GM23338 (cell line): ENCODE results near the gene BAAT.

Experiments used
- EZH2 ChIP-seq: fragments of 200-600 bp; sonication (generic); IDR thresholded peaks from one replicate; pipeline ENCODE4 v1.8.0; 2017; ENCODE audit warnings: antibody characterized with exemption, mild to moderate bottlenecking, low read depth; ENCODE audit not compliant: unreplicated experiment
- EZH2phosphoT487 ChIP-seq: fragments of 200-600 bp; sonication (generic); IDR thresholded peaks from one replicate; pipeline ENCODE4 v1.8.1; 2018; ENCODE audit warnings: antibody characterized with exemption; ENCODE audit not compliant: unreplicated experiment
- JUNB ChIP-seq: IDR thresholded peaks from one replicate; pipeline ENCODE4 v1.6.1; 2016; ENCODE audit warnings: antibody characterized with exemption; ENCODE audit not compliant: unreplicated experiment
- NANOG ChIP-seq: IDR thresholded peaks from 2 replicates; pipeline ENCODE4 v1.6.1; 2016; ENCODE audit warnings: antibody characterized with exemption, borderline replicate concordance
- POLR2AphosphoS5 ChIP-seq: IDR thresholded peaks from 2 replicates; pipeline ENCODE4 v1.6.1; 2016; ENCODE audit warnings: antibody characterized with exemption, low read depth
- ZNF331 ChIP-seq: fragments of 250-450 bp; sonication (Bioruptor Pico); IDR thresholded peaks from 2 replicates; pipeline ENCODE4 v1.5.0; 2020; ENCODE audit warnings: low read depth, mild to moderate bottlenecking, moderate library complexity
- TF ChIP-seq, protein P1 (sequence below), 2 experiments: fragments of 200-600 bp in 1 of 2; sonication (generic) in 1 of 2; conservative IDR thresholded peaks; 2 replicates each; pipeline versions ENCODE4 v1.5.1 to v1.6.1; 2016 to 2017; ENCODE audit warnings: antibody characterized with exemption in 2 of 2, low read depth in 2 of 2, mild to moderate bottlenecking in 2 of 2, moderate library complexity in 1 of 2
- TF ChIP-seq, protein P2 (sequence below): IDR thresholded peaks from one replicate; pipeline ENCODE4 v1.6.1; 2018; ENCODE audit warnings: antibody characterized with exemption; ENCODE audit not compliant: unreplicated experiment

GRCh38 chr9:101429736-101430135 lies 44.9 kb upstream of the BAAT start:
- no peak for TF ChIP-seq ZNF331 (CRISPR knock-in tag)
- TF ChIP-seq, protein P1, sequence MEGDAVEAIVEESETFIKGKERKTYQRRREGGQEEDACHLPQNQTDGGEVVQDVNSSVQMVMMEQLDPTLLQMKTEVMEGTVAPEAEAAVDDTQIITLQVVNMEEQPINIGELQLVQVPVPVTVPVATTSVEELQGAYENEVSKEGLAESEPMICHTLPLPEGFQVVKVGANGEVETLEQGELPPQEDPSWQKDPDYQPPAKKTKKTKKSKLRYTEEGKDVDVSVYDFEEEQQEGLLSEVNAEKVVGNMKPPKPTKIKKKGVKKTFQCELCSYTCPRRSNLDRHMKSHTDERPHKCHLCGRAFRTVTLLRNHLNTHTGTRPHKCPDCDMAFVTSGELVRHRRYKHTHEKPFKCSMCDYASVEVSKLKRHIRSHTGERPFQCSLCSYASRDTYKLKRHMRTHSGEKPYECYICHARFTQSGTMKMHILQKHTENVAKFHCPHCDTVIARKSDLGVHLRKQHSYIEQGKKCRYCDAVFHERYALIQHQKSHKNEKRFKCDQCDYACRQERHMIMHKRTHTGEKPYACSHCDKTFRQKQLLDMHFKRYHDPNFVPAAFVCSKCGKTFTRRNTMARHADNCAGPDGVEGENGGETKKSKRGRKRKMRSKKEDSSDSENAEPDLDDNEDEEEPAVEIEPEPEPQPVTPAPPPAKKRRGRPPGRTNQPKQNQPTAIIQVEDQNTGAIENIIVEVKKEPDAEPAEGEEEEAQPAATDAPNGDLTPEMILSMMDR (conservative IDR thresholded peaks at IDR 0.05; ENCODE audit: low read depth in 2 of 2) = no peak
- no peak for TF ChIP-seq EZH2
- TF ChIP-seq POLR2AphosphoS5 = no peak
- no peak for TF ChIP-seq JUNB
- TF ChIP-seq, protein P2, sequence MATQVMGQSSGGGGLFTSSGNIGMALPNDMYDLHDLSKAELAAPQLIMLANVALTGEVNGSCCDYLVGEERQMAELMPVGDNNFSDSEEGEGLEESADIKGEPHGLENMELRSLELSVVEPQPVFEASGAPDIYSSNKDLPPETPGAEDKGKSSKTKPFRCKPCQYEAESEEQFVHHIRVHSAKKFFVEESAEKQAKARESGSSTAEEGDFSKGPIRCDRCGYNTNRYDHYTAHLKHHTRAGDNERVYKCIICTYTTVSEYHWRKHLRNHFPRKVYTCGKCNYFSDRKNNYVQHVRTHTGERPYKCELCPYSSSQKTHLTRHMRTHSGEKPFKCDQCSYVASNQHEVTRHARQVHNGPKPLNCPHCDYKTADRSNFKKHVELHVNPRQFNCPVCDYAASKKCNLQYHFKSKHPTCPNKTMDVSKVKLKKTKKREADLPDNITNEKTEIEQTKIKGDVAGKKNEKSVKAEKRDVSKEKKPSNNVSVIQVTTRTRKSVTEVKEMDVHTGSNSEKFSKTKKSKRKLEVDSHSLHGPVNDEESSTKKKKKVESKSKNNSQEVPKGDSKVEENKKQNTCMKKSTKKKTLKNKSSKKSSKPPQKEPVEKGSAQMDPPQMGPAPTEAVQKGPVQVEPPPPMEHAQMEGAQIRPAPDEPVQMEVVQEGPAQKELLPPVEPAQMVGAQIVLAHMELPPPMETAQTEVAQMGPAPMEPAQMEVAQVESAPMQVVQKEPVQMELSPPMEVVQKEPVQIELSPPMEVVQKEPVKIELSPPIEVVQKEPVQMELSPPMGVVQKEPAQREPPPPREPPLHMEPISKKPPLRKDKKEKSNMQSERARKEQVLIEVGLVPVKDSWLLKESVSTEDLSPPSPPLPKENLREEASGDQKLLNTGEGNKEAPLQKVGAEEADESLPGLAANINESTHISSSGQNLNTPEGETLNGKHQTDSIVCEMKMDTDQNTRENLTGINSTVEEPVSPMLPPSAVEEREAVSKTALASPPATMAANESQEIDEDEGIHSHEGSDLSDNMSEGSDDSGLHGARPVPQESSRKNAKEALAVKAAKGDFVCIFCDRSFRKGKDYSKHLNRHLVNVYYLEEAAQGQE = no peak
- no peak for TF ChIP-seq EZH2phosphoT487
- TF ChIP-seq NANOG = no peak
